GM21367 (cell line): ENCODE measurements around the gene PRRT1.

Source experiments
- ATAC-seq: cut with Tn5 transposase; IDR thresholded peaks from one replicate; pipeline ENCODE4 v1.9.1; 2021; ENCODE audit not compliant: unreplicated experiment

The PRRT1 gene

GRCh38 chr6:32127717-32128592 is 23.8 kb downstream of the PRRT1 start, which contains the start of gene ATF6B:
TSS of gene ATF6B (minus strand) at chr6:32128246. CDS start at chr6:32128207, 39 bp downstream.
- ATAC-seq, result peak; percentile 81

- ATAC-seq, result no peak
Observed at GRCh38 chr6:32127409-32127716, 24.4 kb downstream of the PRRT1 start.

- ATAC-seq, result no peak
Observed at GRCh38 chr6:32126880-32127279, 24.9 kb downstream of the PRRT1 start.

GRCh38 chr6:32123681-32124080 is 28.1 kb downstream of the PRRT1 start:
- no peak for ATAC-seq

- ATAC-seq, result no peak
Observed at GRCh38 chr6:32120573-32121059, 31.1 kb downstream of the PRRT1 start.

DNA sequence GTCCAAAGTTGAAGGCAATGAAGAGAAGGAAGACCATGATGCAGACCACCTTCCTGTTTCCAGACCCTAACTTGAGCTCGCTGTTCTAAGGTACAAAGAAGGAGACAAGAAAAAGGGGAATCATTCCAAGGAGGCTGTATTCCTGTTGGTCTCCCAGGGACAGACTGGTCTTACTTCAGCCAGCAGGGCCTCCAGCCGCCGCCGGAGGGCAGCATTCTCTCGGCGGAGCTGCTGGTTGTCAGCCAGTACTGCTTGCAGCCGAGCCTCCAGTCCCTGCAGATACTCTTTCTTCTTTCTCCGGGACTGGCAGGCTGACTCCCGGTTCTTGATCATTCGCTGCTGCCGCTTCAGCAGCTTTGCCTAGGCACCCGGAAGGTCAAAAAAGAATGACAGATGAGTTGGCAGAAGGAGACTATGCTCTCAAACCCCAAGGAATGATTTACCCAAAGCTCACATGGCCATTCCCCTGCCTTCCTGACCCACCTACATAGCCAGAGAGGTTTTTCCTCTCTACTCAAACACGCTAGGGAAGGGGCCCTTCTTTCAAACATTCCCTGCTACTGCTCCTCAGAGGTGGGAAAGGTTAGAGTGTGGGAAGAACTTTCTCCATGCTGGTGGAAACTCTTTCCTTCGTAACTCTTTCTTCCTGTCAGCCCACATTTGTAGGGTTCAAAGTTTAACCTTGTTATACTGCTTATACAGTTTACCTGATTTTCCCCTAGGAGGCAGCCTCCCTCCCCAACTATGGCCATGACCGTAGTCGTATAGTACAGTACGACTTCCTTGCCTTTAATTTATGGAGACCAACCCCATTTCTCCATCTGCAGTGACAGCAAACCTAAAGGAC is 32.7 kb downstream of the PRRT1 start:
- ATAC-seq, result no peak

DNA sequence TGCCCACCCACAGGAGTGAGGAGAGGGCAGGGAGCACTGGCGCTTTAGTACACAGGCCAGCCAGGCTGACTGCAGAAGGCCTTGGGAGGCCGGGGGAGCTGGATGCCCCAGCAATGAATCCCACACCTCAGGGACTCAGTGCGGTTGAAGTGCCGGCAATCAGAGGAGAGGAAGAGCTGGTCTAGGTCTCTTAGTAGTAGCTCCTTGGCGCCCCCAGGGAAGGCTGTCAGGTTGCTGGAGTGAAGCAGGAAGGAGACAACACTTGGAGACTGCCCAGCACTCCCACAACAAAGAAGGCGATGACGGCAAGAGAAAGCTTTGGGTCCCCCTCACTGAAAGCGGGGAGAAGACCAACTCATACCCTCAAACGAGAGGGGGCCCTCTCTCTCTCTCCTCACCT is 34.3 kb downstream of the PRRT1 start:
- no peak for ATAC-seq

DNA sequence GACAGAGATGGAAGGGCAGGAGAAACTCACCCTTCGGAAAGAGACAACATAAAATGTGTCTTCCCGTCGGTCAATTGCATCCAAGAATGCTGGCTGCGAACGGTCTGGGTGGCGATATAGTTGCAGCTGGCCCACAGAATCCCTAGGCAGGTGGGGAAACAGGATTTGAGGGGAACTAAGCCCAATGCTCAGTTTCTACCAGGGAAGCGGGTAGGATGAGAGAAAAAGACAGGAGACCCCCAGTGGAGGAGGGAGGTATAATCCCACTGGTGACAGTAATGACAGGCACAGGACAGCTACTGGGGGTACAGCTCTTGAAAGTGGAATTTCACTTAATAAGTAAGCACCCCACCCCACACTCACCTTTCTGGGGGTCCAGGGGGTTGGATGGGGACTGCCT is 35.1 kb downstream of the PRRT1 start:
- ATAC-seq, result no peak

DNA sequence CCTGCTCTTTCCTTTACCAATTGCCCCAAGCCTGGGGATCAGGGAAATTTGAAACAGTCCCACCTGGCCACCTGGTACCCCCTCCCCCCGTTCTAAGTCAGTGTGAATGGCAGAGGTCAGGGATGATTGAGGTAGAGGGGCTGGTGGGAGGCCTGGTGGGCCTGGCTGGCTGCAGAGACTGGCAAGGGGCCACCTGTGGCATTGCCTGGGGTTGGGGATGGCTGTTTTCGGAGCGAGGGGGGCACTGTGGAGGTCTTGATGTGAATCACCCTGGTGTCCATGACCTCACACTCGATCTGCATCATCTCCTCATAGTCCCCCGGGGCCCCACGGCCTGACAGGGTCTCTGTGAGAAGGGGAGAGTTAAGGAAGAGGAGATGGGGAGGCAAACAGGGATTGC is 36.1 kb downstream of the PRRT1 start:
- ATAC-seq, result no peak

GRCh38 chr6:32114796-32115195 is 36.9 kb downstream of the PRRT1 start:
- ATAC-seq, result no peak

DNA sequence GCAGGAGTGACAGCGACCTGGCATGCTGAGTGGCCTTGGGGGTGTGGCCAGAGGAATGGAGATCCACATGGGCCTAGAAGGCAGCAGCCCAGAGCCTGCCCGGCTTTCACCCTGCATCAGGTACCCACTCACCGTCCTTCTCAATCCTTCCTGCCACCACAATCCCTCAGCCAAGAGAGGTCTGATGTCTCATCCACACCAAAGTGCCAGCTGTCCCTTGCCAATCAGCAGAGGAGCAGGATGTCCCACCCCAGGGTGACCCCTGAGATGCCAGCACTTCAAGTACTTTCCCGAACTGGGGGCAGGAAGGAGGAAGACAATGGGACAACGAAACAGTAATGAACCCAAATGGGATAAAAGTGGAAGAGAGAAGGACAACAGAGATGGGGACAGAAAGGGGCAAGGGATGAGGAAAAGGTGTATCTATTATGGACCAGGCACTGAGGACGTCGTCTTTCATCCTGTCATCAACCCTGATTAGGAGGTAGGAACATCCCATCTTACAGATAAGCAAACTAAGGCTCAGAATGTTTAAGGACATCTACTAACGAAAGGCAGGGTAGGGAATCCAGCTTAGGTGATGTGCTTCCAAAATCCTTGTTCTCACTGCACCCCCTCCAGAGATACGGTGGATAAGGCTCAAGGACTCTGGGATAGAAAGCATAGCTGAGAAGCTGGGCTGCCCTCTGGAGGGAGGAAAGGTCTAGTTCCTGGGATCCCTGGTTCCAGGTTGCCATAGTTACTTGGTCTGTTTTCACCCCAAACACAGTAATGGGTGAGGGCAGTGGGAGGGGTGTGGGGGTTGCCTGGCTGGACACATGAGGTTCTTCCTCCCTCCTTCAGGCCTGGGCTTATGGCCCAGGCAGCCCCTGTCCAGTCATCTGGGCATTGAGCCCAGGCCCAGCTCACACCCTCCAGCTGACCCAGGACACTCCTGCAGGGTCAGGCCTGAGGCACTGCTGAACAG is 38.1 kb downstream of the PRRT1 start:
- ATAC-seq, result no peak

DNA sequence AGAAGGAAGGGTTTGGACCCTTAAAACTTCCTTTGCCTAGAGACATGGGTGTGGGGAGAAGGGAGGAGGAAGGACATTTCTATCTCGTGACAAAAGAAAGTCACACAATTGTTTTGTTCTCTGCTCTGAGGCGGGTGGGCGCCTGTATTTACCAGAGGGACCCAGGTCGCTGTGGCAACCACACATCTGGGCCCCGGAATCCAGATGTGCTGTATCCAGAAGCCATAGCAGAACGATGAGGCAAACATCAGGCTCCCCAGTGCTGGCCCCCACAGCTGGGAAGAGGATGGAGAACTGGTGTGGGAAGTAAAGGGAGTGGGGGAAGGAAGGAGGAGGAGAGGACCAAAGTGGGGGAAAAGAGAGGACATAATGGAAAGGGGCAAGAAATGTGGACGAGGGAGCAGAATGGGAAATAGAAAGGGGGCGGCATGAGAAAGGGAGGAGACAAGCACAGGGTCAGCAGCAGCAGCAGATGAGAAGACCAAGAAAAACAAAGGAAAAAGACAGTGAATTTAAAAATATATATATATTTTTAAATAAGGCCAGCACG is 39.2 kb downstream of the PRRT1 start:
- ATAC-seq, result no peak

- no peak for ATAC-seq
Observed at GRCh38 chr6:32111424-32112066, 40.2 kb downstream of the PRRT1 start.

DNA sequence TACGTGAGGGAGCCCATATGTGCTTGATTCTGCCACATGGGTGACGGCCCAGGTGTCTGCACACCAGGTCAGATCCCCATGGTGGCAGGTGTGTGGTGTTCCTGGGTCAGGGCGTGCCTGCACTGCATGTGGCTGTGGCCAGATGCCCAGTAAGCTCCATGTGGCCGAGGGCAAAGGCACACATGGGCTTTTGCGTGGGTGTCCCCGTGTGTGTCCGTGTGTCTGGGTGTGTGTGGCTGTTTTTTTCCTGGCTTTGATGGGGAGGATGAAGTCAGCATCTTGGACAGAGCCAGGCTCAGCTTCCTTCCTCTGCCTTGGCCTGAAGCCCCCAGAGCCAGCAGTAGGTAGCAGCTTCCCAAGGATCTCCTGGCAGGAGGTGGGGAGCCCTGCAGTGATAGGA is 41.1 kb downstream of the PRRT1 start:
- ATAC-seq, result no peak

DNA sequence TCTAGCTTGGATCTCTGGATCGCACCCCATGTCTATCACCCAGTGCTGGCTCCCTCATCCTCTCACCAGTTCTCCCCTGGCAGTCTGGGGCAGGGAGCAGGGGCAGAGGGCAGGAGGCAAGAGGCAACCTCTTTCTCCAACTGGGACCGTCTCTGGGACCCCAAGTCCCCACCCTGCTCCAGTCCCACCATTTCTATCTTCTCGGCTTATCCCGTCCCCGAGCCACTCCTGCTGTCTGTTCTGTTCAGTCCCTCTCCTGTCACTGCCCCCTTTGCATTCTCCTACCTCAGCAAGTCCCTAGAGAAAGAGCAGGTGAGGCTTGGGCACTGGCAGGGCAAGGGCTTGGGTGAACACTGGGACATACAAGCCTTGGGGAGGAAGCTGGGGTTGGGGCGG is 42.0 kb downstream of the PRRT1 start:
- ATAC-seq, result no peak

DNA sequence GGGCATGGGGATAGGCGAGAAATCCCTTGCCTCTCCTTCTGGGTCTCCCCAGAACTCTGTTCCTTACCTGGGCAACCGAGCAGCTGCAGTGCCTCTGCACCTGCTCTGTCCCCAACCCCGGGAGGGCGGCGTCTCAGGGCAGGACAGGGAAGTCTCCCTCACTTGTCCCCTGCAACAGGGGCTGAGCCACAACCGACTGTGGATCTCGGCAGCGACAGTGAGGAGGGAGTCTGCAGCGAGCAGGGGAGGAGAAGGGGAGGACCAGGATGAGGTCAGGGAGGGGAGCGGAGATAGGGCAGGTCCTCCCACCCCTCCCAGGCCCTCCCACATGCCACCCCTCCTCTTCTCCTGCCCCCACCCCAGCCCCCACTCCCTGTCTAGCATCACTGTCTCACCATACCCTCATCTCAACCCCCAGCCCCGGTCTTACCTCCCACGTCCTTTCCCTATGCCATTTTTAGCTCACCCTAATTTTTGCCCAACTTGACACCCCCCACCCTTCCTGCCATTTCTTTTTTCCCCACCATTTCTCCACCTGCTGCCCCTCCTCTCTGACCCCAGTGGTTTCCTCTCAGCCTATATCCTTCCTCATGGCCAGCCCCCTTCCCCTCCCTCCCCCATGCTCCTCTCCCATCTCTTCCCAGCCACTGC is 42.5 kb downstream of the PRRT1 start, which contains the start of gene TNXB:
TSS of gene TNXB (minus strand) at position 225 of the 651 bp plus-strand sequence. CDS start 11,140 bp downstream, outside the sequence.
- no peak for ATAC-seq

DNA sequence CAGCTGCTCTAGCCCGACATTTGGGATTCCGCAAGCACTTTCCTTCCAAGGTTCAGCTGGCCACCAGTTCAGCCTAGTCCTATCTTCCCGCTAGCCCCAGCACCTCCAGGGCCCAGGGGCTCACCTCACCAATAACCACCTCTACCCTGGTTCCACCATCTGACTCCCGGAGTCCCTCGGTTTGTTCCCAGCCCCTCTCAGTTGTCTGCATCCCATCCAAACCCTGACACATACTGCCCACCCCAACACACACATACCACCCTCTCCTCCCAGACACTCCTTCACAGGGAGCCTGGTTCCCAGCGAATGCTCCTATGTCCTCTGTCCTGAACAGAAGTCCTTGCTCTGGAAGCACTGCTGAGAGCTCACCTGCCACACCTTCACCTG is 43.0 kb downstream of the PRRT1 start:
- no peak for ATAC-seq

- no peak for ATAC-seq
Observed at GRCh38 chr6:32108094-32108627, 43.6 kb downstream of the PRRT1 start.

GRCh38 chr6:32107406-32107805 is 44.3 kb downstream of the PRRT1 start:
- no peak for ATAC-seq
